ENCODE data around the gene NLGN3. TPM values are rescaled to one million over a fixed set of nuclear protein-coding genes. Genes with fewer than 3 reads are reported as not detected.
"Not testable (repeated sequence)": the region's sequence is repeated elsewhere in the genome, so short reads cannot be mapped to it uniquely, and the experiment has no call there.

The NLGN3 gene
- polyA plus RNA-seq, 1 experiment: 0.42 TPM

GRCh38 chrX:71174795-71175194, 30.2 kb downstream of the NLGN3 start:
- TF ChIP-seq CTCF (IDR thresholded peaks at IDR 0.05; ENCODE audit: low read depth, low read length): no peak
- Histone ChIP-seq H3K4me3 (ENCODE audit: low read depth, low read length) (no peak overlapping the region), H3K9me3 (ENCODE audit: control insufficient read depth, insufficient read depth, low read length) (no peaks in the 10 kb centered on the region), H3K27me3 (ENCODE audit: control insufficient read depth, insufficient read depth, low read length) (no peaks in the 10 kb centered on the region), H3K27ac (ENCODE audit: low read depth, low read length) (no peak overlapping the region)
- CTCF ChIA-PET: no interaction called here
- POLR2A ChIA-PET: no interaction called here
- DNase-seq (ENCODE audit: low read depth, low spot score): no peak

- ChIA-PET CTCF (no interaction called here), POLR2A (no interaction called here)
- H3K27me3 ChIP-seq (ENCODE audit: control insufficient read depth, insufficient read depth, low read length): no peaks in the 10 kb centered on the region
- H3K9me3 ChIP-seq (ENCODE audit: control insufficient read depth, insufficient read depth, low read length): no peaks in the 10 kb centered on the region
- no peak overlapping the region for H3K4me3 ChIP-seq (ENCODE audit: low read depth, low read length)
- TF ChIP-seq CTCF (IDR thresholded peaks at IDR 0.05; ENCODE audit: low read depth, low read length): no peak
- H3K27ac ChIP-seq (ENCODE audit: low read depth, low read length): no peak overlapping the region
- no peak for DNase-seq (ENCODE audit: low read depth, low spot score)
These were observed 30.9 kb downstream of the NLGN3 start for GRCh38 chrX:71175531-71175930.

GRCh38 chrX:71177327-71177726, 32.7 kb downstream of the NLGN3 start:
- H3K4me3 ChIP-seq (ENCODE audit: low read depth, low read length): no peak overlapping the region
- ChIA-PET POLR2A (interaction anchor here (0.6 kb wide), 1 partner anchor 9 kb away, joined by 8 read pairs; no protein-coding TSS in a partner anchor), CTCF (interaction anchor here (0.6 to 4.9 kb wide), 5 partner anchors 59 to 207 kb away, joined by 3 to 51 read pairs (median 4); no protein-coding TSS in a partner anchor)
- no peak for TF ChIP-seq CTCF (IDR thresholded peaks at IDR 0.05; ENCODE audit: low read depth, low read length)
- H3K9me3 ChIP-seq (ENCODE audit: control insufficient read depth, insufficient read depth, low read length): no peaks in the 10 kb centered on the region
- no peaks in the 10 kb centered on the region for H3K27me3 ChIP-seq (ENCODE audit: control insufficient read depth, insufficient read depth, low read length)
- no peak for DNase-seq (ENCODE audit: low read depth, low spot score)
- no peak overlapping the region for H3K27ac ChIP-seq (ENCODE audit: low read depth, low read length)

- CTCF ChIA-PET: interaction anchor here (1.1 to 4.9 kb wide), 4 partner anchors 181 to 410 kb away, joined by 3 to 51 read pairs (median 16); no protein-coding TSS in a partner anchor
- DNase-seq (ENCODE audit: low read depth, low spot score): peak; percentile 27
- peak; percentile 59 for TF ChIP-seq CTCF (IDR thresholded peaks at IDR 0.05; ENCODE audit: low read depth, low read length)
- Histone ChIP-seq H3K9me3 (ENCODE audit: control insufficient read depth, insufficient read depth, low read length) (no peaks in the 10 kb centered on the region), H3K27me3 (ENCODE audit: control insufficient read depth, insufficient read depth, low read length) (no peaks in the 10 kb centered on the region), H3K4me3 (ENCODE audit: low read depth, low read length) (no peak overlapping the region), H3K27ac (ENCODE audit: low read depth, low read length) (no peak overlapping the region)
- POLR2A ChIA-PET: no interaction called here
These were observed 34.3 kb downstream of the NLGN3 start for GRCh38 chrX:71178908-71179307.

- H3K9me3 ChIP-seq (ENCODE audit: control insufficient read depth, insufficient read depth, low read length); H3K27ac ChIP-seq (ENCODE audit: low read depth, low read length); H3K27me3 ChIP-seq (ENCODE audit: control insufficient read depth, insufficient read depth, low read length); H3K4me3 ChIP-seq (ENCODE audit: low read depth, low read length); POLR2A ChIA-PET; DNase-seq (ENCODE audit: low read depth, low spot score): not testable (repeated sequence)
- CTCF ChIA-PET: interaction anchor here (0.7 to 4.9 kb wide), 4 partner anchors 150 to 214 kb away, joined by 3 to 51 read pairs (median 16); no protein-coding TSS in a partner anchor
These were observed 36.1 kb downstream of the NLGN3 start for GRCh38 chrX:71180579-71181265.

Measured in AG04450 (cell line).